K562 (cell line): ENCODE results near the gene PTPRG. TPM values are rescaled to one million over a fixed set of nuclear protein-coding genes. Genes with fewer than 3 reads are reported as not detected.

Experiments
- ATAC-seq: fragments of 200-7000 bp; cut with Tn5 transposase; 3 replicates; pipeline ENCODE4 v1.9.1; 2020; ENCODE audit warnings: moderate library complexity
- BruUV-seq: library from RNA; stranded (reverse); fragments of 400-500 nt; replicated peaks from 2 replicates; lab custom pipeline; 2021; lab: Mats Ljungman, UMichigan
- CTCF ChIA-PET: fragments of 300-600 bp; formaldehyde crosslinking; extraction: SDS; loops from one replicate; lab custom pipeline; 2021; ENCODE audit warnings: low intra/inter-chr PET ratio; lab: Yijun Ruan, JAX
- POLR2A ChIA-PET: fragments of 300-600, 350-650 bp; sonication (Branson Sonifier 250); formaldehyde crosslinking; extraction: SDS; loops from one replicate; lab custom pipeline; 2021; ENCODE audit warnings: antibody characterized with exemption, inconsistent platforms; lab: Yijun Ruan, JAX
- DNase-seq, 4 experiments: peaks; one replicate each; pipeline versions ENCODE4 v3.0.0 to v3.0.0-alpha.2; 2011 to 2018; ENCODE audit warnings: low spot score in 3 of 4, mixed read lengths in 3 of 4; ENCODE audit errors: extremely low read depth in 1 of 4
- FAIRE-seq: peaks from 2 replicates; lab custom pipeline; 2011; peaks lifted over from hg19 to GRCh38; lab: Jason Lieb, UNC
- H2AFZ ChIP-seq: 2 replicates; pipeline ENCODE4 v1.6.0; 2011; ENCODE audit warnings: low read depth, low read length, control low read depth, inconsistent platforms
- H3K27ac ChIP-seq: fragments of 200-600 bp; 3 replicates; pipeline ENCODE4 v1.8.0; 2011; ENCODE audit warnings: low read depth, mild to moderate bottlenecking, control low read depth, inconsistent platforms, low read length, moderate library complexity, mixed read lengths; ENCODE audit errors: extremely low read depth
- H3K27me3 ChIP-seq, 2 experiments: fragments of 300-600 bp in 1 of 2; 2 replicates in 1 of 2; 3 replicates in 1 of 2; pipeline versions ENCODE4 v1.6.0 to v1.8.0; 2011; ENCODE audit warnings: inconsistent platforms in 2 of 2, low read length in 2 of 2, mild to moderate bottlenecking in 1 of 2, mixed read lengths in 1 of 2, moderate library complexity in 1 of 2; ENCODE audit not compliant: control insufficient read depth in 2 of 2, insufficient read depth in 2 of 2
- H3K36me3 ChIP-seq: fragments of 300-600 bp; 3 replicates; pipeline ENCODE4 v1.8.0; 2011; ENCODE audit warnings: mild to moderate bottlenecking, low read length, inconsistent platforms; ENCODE audit not compliant: control insufficient read depth, insufficient read depth
- H3K4me1 ChIP-seq, 2 experiments: fragments of 200-600 bp in 1 of 2; replicated peaks in 1 of 2; 2 replicates in 1 of 2; 3 replicates in 1 of 2; pipeline versions ENCODE4 v1.5.1 to v1.8.0; 2011; ENCODE audit warnings: inconsistent platforms in 2 of 2, low read length in 2 of 2, mild to moderate bottlenecking in 1 of 2, mixed read lengths in 1 of 2, moderate library complexity in 1 of 2; ENCODE audit not compliant: control insufficient read depth in 2 of 2, insufficient read depth in 2 of 2
- H3K4me2 ChIP-seq: 2 replicates; pipeline ENCODE4 v1.6.1; 2011; ENCODE audit warnings: low read length, control low read depth, inconsistent platforms, mixed read lengths; ENCODE audit not compliant: insufficient read depth
- H3K4me3 ChIP-seq: fragments of 200-600 bp; sonication (generic), shearing (Covaris generic); 2 replicates; pipeline ENCODE4 v1.5.1; 2016; ENCODE audit warnings: control low read depth, inconsistent platforms
- H3K79me2 ChIP-seq: fragments of 200-600 bp; 3 replicates; pipeline ENCODE4 v1.8.0; 2011; ENCODE audit warnings: low read length, inconsistent platforms; ENCODE audit not compliant: control insufficient read depth, insufficient read depth
- H3K9ac ChIP-seq, 2 experiments: 2 replicates each; pipeline versions ENCODE4 v1.6.0 to v1.6.1; 2011; ENCODE audit warnings: low read depth in 2 of 2, low read length in 2 of 2, control low read depth in 1 of 2, inconsistent platforms in 1 of 2, mild to moderate bottlenecking in 1 of 2, mixed read lengths in 1 of 2; ENCODE audit not compliant: insufficient read depth in 1 of 2
- H3K9me1 ChIP-seq: one replicate; pipeline ENCODE4 v1.6.0; 2011; ENCODE audit warnings: inconsistent platforms, mild to moderate bottlenecking, low read length, moderate library complexity; ENCODE audit not compliant: control insufficient read depth, insufficient read depth
- H3K9me3 ChIP-seq: replicated peaks from 2 replicates; pipeline ENCODE4 v1.5.1; 2011; ENCODE audit warnings: low read depth, low read length, inconsistent platforms; ENCODE audit not compliant: control insufficient read depth, insufficient read depth
- H4K20me1 ChIP-seq: replicated peaks from 2 replicates; pipeline ENCODE4 v1.6.1; 2011; ENCODE audit warnings: low read length, inconsistent platforms, mixed read lengths; ENCODE audit not compliant: control insufficient read depth, insufficient read depth
- ARNT ChIP-seq, 2 experiments: fragments of 450-650 bp; IDR thresholded peaks; 2 replicates each; pipeline ENCODE4 v1.6.1; 2016; ENCODE audit warnings: mild to moderate bottlenecking in 1 of 2
- DPF2 ChIP-seq: fragments of 450-650 bp; IDR thresholded peaks from 2 replicates; pipeline ENCODE4 v1.6.1; 2016
- E2F6 ChIP-seq, 2 experiments: IDR thresholded peaks; 2 replicates each; pipeline ENCODE4 v1.6.1; 2011; ENCODE audit warnings: borderline replicate concordance in 1 of 2, control low read depth in 1 of 2, low read depth in 1 of 2, low read length in 1 of 2, mild to moderate bottlenecking in 1 of 2, mixed read lengths in 1 of 2, moderate library complexity in 1 of 2; ENCODE audit not compliant: insufficient read depth in 1 of 2, insufficient read length in 1 of 2, poor library complexity in 1 of 2, severe bottlenecking in 1 of 2; ENCODE audit errors: extremely low read depth in 1 of 2
- ETV5 ChIP-seq: sonication (generic); formaldehyde crosslinking; IDR thresholded peaks from 2 replicates; pipeline ENCODE4 v1.4.0; 2020; ENCODE audit warnings: low read depth, mild to moderate bottlenecking, missing genetic modification reagents
- GABPB1 ChIP-seq: sonication (generic); formaldehyde crosslinking; IDR thresholded peaks from 2 replicates; pipeline ENCODE4 v1.8.0; 2022; ENCODE audit warnings: mild to moderate bottlenecking, missing genetic modification reagents
- HSF4 ChIP-seq: fragments of 250-450 bp; sonication (Bioruptor Pico); IDR thresholded peaks from 2 replicates; pipeline ENCODE4 v2.1.2; 2022; ENCODE audit warnings: mild to moderate bottlenecking, moderate library complexity, borderline replicate concordance
- ID3 ChIP-seq, 2 experiments: fragments of 250-450 bp in 1 of 2; fragments of 450-650 bp in 1 of 2; sonication (Bioruptor Pico) in 1 of 2; IDR thresholded peaks; 2 replicates each; pipeline versions ENCODE4 v1.6.1 to v1.8.0; 2016 to 2021; ENCODE audit warnings: mild to moderate bottlenecking in 2 of 2, moderate library complexity in 2 of 2, missing compliant biosample characterization in 1 of 2, missing genetic modification characterization in 1 of 2
- MBD2 ChIP-seq: sonication (generic); IDR thresholded peaks from 2 replicates; pipeline ENCODE4 v1.6.1; 2016; ENCODE audit warnings: low read depth, borderline replicate concordance
- POLR2AphosphoS5 ChIP-seq: IDR thresholded peaks from 2 replicates; pipeline ENCODE4 v1.6.1; 2011; ENCODE audit warnings: mild to moderate bottlenecking, low read depth, low read length, moderate library complexity; ENCODE audit not compliant: control insufficient read depth, insufficient read depth
- PRDM10 ChIP-seq: fragments of 450-650 bp; IDR thresholded peaks from 2 replicates; pipeline ENCODE4 v1.6.1; 2018; ENCODE audit not compliant: partially characterized antibody
- SRSF9 ChIP-seq: fragments of 200-400 bp; formaldehyde crosslinking; IDR thresholded peaks from 2 replicates; pipeline ENCODE4 v1.6.1; 2017; ENCODE audit warnings: low read depth, low read length, borderline replicate concordance
- ZNF639 ChIP-seq, 2 experiments: fragments of 200-800 bp in 1 of 2; sonication (Bioruptor generic) in 1 of 2; sonication (generic) in 1 of 2; formaldehyde crosslinking in 1 of 2; IDR thresholded peaks in 1 of 2; conservative IDR thresholded peaks in 1 of 2; 2 replicates each; pipeline versions ENCODE4 v1.5.0 to v1.6.1; 2016 to 2020; ENCODE audit warnings: missing compliant biosample characterization in 1 of 2, missing genetic modification characterization in 1 of 2, missing genetic modification reagents in 1 of 2
- WGBS: fragments of 100-300 bp; shearing (Covaris generic); methylation state at CpG from one replicate; pipeline ENCODE4 v1.1.6; 2016; ENCODE audit warnings: low coverage, mixed read lengths; ENCODE audit not compliant: insufficient coverage; ENCODE audit errors: missing lambda C conversion rate; 5-methylcytosine and 5-hydroxymethylcytosine counted together
- in situ Hi-C: fragments of 300-500 bp; cut with MboI; formaldehyde crosslinking; loops from 4 replicates; pipeline ENCODE4 v1.15.0; 2018; ENCODE audit warnings: inconsistent platforms, mixed read lengths
- intact Hi-C: fragments of 100-400 bp; cut with micrococcal nuclease; formaldehyde crosslinking; loops from 2 replicates; pipeline ENCODE4 v1.14.2; 2022
- polyA plus RNA-seq, 8 experiments: library from polyadenylated mRNA; depleted of rRNA in 4 of 8; stranded (reverse) in 5 of 8; unstranded in 3 of 8; fragments of >200 nt; fragmentation: Nextera tagmentation in 2 of 8; fragmentation: Illumina TruSeq in 1 of 8; extraction: Ambion mirVana in 2 of 8; extraction: Trizol in 1 of 8; gene quantifications; 2 replicates each; pipeline versions ENCODE4 v1.2.1 to v1.2.3, GENCODE V29; 2011 to 2014; ENCODE audit warnings: inconsistent platforms in 1 of 8, missing spikeins in 1 of 8
- total RNA-seq, 7 experiments: library from RNA; depleted of rRNA in 6 of 7; stranded (reverse); fragments of >200 nt in 6 of 7; fragmentation: Illumina TruSeq in 2 of 7; extraction: Trizol in 2 of 7; gene quantifications; 2 replicates each; pipeline versions ENCODE4 v1.2.1 to v1.2.3, GENCODE V29; 2011 to 2021; ENCODE audit warnings: low replicate concordance in 1 of 7

Gene PTPRG
- total and polyA plus RNA-seq, 9 of the 15 experiments (the other 6 are each of a cell fraction or from before 2014, with no cell fraction given), result 0.16 TPM; not detected in 8

DNA sequence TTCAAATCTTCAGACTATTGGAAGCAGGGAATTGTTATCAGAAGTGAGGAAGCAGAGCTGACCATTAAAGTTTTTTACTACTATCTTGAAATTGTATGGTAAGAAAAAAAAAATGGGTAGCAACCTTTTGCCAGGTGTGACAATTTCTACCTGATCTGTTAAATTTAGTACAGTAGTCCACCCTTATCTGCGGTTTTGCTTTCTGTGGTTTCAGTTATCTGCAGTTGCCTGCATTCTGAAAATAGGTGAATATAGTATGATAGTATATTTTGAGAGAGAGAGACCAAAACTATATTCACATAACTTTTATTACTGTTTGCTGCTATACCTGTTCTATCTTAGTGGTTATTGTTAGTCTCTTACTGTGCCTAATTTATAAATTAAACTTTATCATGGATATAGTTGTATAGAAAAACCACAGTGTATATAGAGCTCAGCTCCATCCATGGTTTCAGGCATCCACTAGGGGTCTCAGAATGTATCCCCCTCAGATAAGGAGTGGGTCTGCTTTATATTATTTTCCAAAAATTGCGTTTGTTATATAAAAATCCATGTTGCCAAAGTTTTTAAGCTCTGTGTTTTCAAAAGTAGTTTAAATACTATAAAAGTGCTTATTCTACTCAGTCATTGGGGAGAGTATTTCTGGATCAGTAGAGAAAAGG is 69.9 kb downstream of the PTPRG start:
- Histone ChIP-seq H3K79me2 (no peaks in the 10 kb centered on the region), H3K9me1 (no peaks in the 10 kb centered on the region), H3K4me1 (no peaks in the 10 kb centered on the region), H3K36me3 (no peaks in the 10 kb centered on the region), H3K4me3 (no peak overlapping the region), H3K9ac (no peak overlapping the region), H4K20me1 (no peaks in the 10 kb centered on the region), H3K4me2 (no peak overlapping the region), H3K9me3 (no peaks in the 10 kb centered on the region), H3K27me3 (no peaks in the 10 kb centered on the region), H2AFZ (no peak overlapping the region), H3K27ac (no peak overlapping the region)
- no TSS peak for BruUV-seq
- 0% methylated on average over 2 of the region's 2 CpGs for WGBS
- in situ Hi-C loops, result no loop called here
- no peak for DNase-seq
- TF ChIP-seq MBD2, result no peak
- TF ChIP-seq DPF2, result no peak
- TF ChIP-seq POLR2AphosphoS5, result no peak
- no peak for TF ChIP-seq ZNF639 (CRISPR knock-in tag; conservative IDR thresholded peaks at IDR 0.05 in 1 of 2, IDR thresholded peaks at IDR 0.05 in 1 of 2)
- no peak for TF ChIP-seq E2F6 (IDR thresholded peaks at IDR 0.05; ENCODE audit: borderline replicate concordance in 1 of 2, extremely low read depth in 1 of 2, insufficient read depth in 1 of 2, insufficient read length in 1 of 2, low read depth in 1 of 2, low read length in 1 of 2, poor library complexity in 1 of 2, severe bottlenecking in 1 of 2)
- TF ChIP-seq PRDM10, result no peak
- no peak for TF ChIP-seq ETV5 (CRISPR knock-in tag)
- TF ChIP-seq HSF4 (CRISPR knock-in tag), result no peak
- TF ChIP-seq ID3 (CRISPR knock-in tag; IDR thresholded peaks at IDR 0.05), result no peak
- TF ChIP-seq ID3 (tag; IDR thresholded peaks at IDR 0.05), result no peak
- no peak for TF ChIP-seq ARNT (IDR thresholded peaks at IDR 0.05)
- no peak for TF ChIP-seq SRSF9
- TF ChIP-seq GABPB1, result no peak
- POLR2A ChIA-PET, result no interaction called here
- CTCF ChIA-PET, result no interaction called here
- intact Hi-C loops, result no loop called here
- no peak for FAIRE-seq
- no peak for ATAC-seq
